Suprapubic skin (tissue), 4 donors: ENCODE results near the gene LIN37.

Source experiments
- CTCF ChIP-seq, 2 donors: fragments of 200-600 bp in 1 of 2; fragments of 450-650 bp in 1 of 2; sonication (generic) in 1 of 2; IDR thresholded peaks; one replicate each; pipeline ENCODE4 v1.5.1; 2016 to 2019; ENCODE audit warnings: antibody characterized with exemption in 2 of 2, mild to moderate bottlenecking in 1 of 2, moderate library complexity in 1 of 2
- POLR2A ChIP-seq, 2 donors: fragments of 450-650 bp; IDR thresholded peaks; one replicate each; pipeline ENCODE4 v1.6.1; 2017; ENCODE audit warnings: antibody characterized with exemption in 2 of 2, mild to moderate bottlenecking in 2 of 2, moderate library complexity in 2 of 2
- POLR2AphosphoS5 ChIP-seq, 3 donors: sonication (generic); formaldehyde crosslinking; IDR thresholded peaks; one replicate each; pipeline ENCODE4 v1.6.1; 2017; ENCODE audit warnings: antibody characterized with exemption in 3 of 3

GRCh38 chr19:35725216-35725861, 23.0 kb upstream of the LIN37 start:
- no peak for TF ChIP-seq CTCF (IDR thresholded peaks at IDR 0.05)
- TF ChIP-seq POLR2AphosphoS5 (IDR thresholded peaks at IDR 0.05), result no peak
- no peak for TF ChIP-seq POLR2A (IDR thresholded peaks at IDR 0.05)
